ENCODE data around the gene C16orf95. TPM values are rescaled to one million over a fixed set of nuclear protein-coding genes. Genes with fewer than 3 reads are reported as not detected.
A peak's percentile ranks its signal among the peaks of the same experiment; 100 is the strongest.

The C16orf95 gene
- total RNA-seq, 1 donor from 2014 or later, result 6.3 TPM

GRCh38 chr16:87322360-87322759 lies 5.2 kb upstream of the C16orf95 start:
- no peaks in the 10 kb centered on the region for H3K27me3 Mint-ChIP-seq

GRCh38 chr16:87321336-87322107 lies 4.3 kb upstream of the C16orf95 start:
- Mint-ChIP-seq H3K9me3 (no peaks in the 10 kb centered on the region), H3K27me3 (no peaks in the 10 kb centered on the region), H3K4me1 (ENCODE audit: unreplicated experiment) (peaks cover 5% of the 10 kb centered on the region), H3K27ac (peak overlapping the region; percentile 68), H3K36me3 (no peaks in the 10 kb centered on the region), H3K4me3 (no peak overlapping the region)
- no peak for TF ChIP-seq CTCF (conservative IDR thresholded peaks at IDR 0.05)
- DNase-seq (ENCODE audit: extremely low spot score, unreplicated experiment), result no peak

More at GRCh38 chr16:87322360-87322759, 5.2 kb upstream of the C16orf95 start:
- DNase-seq (ENCODE audit: extremely low spot score, unreplicated experiment), result no peak
- no peak overlapping the region for H3K27ac Mint-ChIP-seq
- H3K9me3 Mint-ChIP-seq, result no peaks in the 10 kb centered on the region
- H3K36me3 Mint-ChIP-seq, result no peaks in the 10 kb centered on the region
- H3K4me1 Mint-ChIP-seq (ENCODE audit: unreplicated experiment), result peaks cover 5% of the 10 kb centered on the region
- TF ChIP-seq CTCF (conservative IDR thresholded peaks at IDR 0.05), result no peak
- H3K4me3 Mint-ChIP-seq, result no peak overlapping the region

GRCh38 chr16:87320510-87321227 lies 3.5 kb upstream of the C16orf95 start:
- Mint-ChIP-seq H3K4me1 (ENCODE audit: unreplicated experiment) (peaks cover 5% of the 10 kb centered on the region), H3K36me3 (no peaks in the 10 kb centered on the region), H3K27me3 (no peaks in the 10 kb centered on the region), H3K27ac (no peak overlapping the region), H3K4me3 (no peak overlapping the region), H3K9me3 (no peaks in the 10 kb centered on the region)
- no peak for DNase-seq (ENCODE audit: extremely low spot score, unreplicated experiment)
- no peak for TF ChIP-seq CTCF (conservative IDR thresholded peaks at IDR 0.05)

- no peaks in the 10 kb centered on the region for H3K9me3 Mint-ChIP-seq
- no peaks in the 10 kb centered on the region for H3K36me3 Mint-ChIP-seq
- TF ChIP-seq CTCF (conservative IDR thresholded peaks at IDR 0.05), result no peak
- no peak for DNase-seq (ENCODE audit: extremely low spot score, unreplicated experiment)
- H3K4me1 Mint-ChIP-seq (ENCODE audit: unreplicated experiment), result peaks cover 5% of the 10 kb centered on the region
- no peak overlapping the region for H3K27ac Mint-ChIP-seq
- H3K27me3 Mint-ChIP-seq, result no peaks in the 10 kb centered on the region
- no peak overlapping the region for H3K4me3 Mint-ChIP-seq
These were observed 2.9 kb upstream of the C16orf95 start for GRCh38 chr16:87319997-87320491.

- Mint-ChIP-seq H3K27me3 (no peaks in the 10 kb centered on the region), H3K27ac (no peak overlapping the region), H3K4me3 (peak overlapping the region; percentile 95), H3K36me3 (no peaks in the 10 kb centered on the region), H3K9me3 (no peaks in the 10 kb centered on the region), H3K4me1 (ENCODE audit: unreplicated experiment) (peaks cover 5% of the 10 kb centered on the region)
- TF ChIP-seq CTCF (conservative IDR thresholded peaks at IDR 0.05), result no peak
- no peak for DNase-seq (ENCODE audit: extremely low spot score, unreplicated experiment)
These were observed 1.8 kb upstream of the C16orf95 start for GRCh38 chr16:87319011-87319410.
